ENCODE results near the gene STBD1.

The STBD1 gene

DNA sequence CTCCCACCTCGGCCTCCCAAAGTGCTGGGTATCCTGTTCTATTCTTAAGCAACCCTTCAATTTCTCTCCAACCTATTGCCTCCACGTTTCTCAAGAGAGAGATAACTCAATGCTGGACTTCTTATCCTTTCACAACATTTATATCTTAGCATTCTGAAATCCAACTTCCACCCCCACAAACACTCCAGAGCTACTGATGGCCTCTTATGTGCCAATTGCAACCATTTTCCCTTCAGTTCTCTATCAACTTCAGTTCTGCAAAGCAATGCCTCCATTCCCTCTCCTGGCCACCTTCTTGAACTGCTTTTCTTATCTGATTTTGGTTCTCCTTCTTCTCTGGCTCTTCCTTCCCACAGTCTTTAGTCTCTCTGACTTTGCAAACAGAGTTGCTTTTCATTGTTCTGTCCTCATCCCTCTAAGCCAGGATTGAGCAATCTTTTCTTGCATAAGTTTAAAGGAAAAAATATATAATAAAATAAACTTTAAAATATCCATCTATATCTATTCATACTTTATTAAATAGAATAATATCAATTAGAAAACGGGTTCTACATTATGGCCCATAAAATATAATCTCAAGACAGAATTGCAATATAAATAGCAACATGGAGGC, 3.6 kb upstream of the STBD1 start:
- peaks cover 20% of the 10 kb centered on the region for H3K4me1 Mint-ChIP-seq
- peaks cover 29% of the 10 kb centered on the region for H3K27me3 Mint-ChIP-seq (ENCODE audit: low read depth, poor library complexity)
- H3K27ac Mint-ChIP-seq, result no peak overlapping the region
- no peak for DNase-seq
- H3K9me3 Mint-ChIP-seq, result peaks cover 19% of the 10 kb centered on the region
- TF ChIP-seq, protein P1, sequence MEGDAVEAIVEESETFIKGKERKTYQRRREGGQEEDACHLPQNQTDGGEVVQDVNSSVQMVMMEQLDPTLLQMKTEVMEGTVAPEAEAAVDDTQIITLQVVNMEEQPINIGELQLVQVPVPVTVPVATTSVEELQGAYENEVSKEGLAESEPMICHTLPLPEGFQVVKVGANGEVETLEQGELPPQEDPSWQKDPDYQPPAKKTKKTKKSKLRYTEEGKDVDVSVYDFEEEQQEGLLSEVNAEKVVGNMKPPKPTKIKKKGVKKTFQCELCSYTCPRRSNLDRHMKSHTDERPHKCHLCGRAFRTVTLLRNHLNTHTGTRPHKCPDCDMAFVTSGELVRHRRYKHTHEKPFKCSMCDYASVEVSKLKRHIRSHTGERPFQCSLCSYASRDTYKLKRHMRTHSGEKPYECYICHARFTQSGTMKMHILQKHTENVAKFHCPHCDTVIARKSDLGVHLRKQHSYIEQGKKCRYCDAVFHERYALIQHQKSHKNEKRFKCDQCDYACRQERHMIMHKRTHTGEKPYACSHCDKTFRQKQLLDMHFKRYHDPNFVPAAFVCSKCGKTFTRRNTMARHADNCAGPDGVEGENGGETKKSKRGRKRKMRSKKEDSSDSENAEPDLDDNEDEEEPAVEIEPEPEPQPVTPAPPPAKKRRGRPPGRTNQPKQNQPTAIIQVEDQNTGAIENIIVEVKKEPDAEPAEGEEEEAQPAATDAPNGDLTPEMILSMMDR (IDR thresholded peaks at IDR 0.05), result no peak
- H3K4me3 Mint-ChIP-seq, result no peak overlapping the region
- H3K36me3 Mint-ChIP-seq (ENCODE audit: low read depth), result peaks cover 6% of the 10 kb centered on the region

DNA sequence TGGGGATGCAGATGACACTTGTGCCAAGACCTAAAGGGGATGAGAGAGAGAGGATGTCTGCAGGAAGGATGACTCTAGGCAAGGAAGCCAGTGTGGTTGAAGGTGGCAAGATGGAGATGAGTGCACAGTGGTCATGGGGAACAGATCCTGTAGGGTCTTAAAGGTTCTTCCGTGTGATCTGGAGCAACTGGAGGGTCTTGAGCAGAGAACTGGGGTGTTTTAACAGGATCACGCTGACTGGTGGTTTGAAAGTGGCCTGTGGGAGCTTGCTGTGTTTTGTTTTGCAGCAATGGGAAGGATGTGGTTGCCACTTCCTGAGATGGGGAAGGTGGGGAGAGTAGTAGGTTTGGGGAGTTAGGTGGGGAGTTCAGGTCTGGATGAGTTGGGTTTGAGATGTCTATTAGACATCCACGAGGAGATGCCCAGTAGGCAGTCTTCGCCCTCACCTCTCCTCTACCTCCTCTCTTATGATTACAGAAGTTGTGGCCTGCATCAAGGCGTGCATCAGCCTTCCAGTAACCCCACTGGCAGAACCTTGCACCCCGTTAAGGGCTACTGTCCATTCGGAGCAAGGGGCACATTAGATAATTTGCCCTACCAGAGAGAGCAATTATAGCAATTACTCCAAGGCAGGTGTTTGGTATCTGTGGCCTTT, 1.4 kb upstream of the STBD1 start:
- Mint-ChIP-seq H3K27ac (no peak overlapping the region), H3K4me3 (peak overlapping the region; percentile 91)

DNA sequence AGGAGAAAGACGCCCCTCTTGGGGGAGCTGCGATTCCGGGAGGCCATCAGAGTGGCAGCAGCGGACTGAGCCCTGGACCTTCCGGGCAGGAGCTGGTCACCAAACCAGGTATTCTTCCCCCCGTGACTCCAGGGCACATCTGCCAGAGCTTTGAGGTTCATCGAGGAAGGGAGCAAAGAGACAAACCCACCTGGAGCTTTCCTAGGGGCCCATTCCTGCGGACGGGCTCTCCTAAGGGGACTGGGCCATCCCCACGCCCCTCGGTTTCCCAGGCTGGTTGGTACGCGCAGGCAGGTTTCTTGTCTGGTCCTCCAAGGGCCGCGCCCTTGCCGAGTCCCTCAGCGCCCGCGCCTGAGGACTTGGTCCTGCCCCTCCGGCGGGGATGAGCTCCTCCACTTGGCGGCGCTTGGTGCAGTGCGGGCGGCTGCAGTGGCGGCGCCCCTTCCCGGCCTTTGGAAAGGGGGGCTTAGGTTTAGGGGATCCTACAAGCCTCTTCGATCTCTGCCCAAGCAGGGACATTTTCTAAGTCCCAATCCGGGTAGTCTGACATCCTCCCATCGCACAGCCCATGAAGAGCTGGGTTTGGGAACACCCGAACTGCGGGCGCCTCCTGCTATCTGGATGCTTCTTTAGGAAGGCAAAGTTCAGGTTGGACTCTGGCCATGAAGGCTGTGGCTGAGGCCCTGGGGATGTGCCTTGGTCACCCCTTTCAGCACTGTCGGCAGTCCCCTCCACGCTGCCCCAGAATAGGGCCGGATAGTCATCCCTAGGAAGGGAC, 538 bp downstream of the STBD1 start:
- Mint-ChIP-seq H3K27me3 (ENCODE audit: low read depth, poor library complexity) (peaks cover 26% of the 10 kb centered on the region), H3K4me1 (peaks cover 32% of the 10 kb centered on the region), H3K9me3 (no peaks in the 10 kb centered on the region), H3K36me3 (ENCODE audit: low read depth) (peaks cover 20% of the 10 kb centered on the region), H3K27ac (no peak overlapping the region), H3K4me3 (peak overlapping the region; percentile 91)
- TF ChIP-seq, protein P1 (IDR thresholded peaks at IDR 0.05), result peak; percentile 13
- DNase-seq, result peak; percentile 65

More for the DNA sequence above, 1.4 kb upstream of the STBD1 start:
- H3K27me3 Mint-ChIP-seq (ENCODE audit: low read depth, poor library complexity), result peaks cover 27% of the 10 kb centered on the region
- H3K4me1 Mint-ChIP-seq, result peaks cover 34% of the 10 kb centered on the region
- H3K36me3 Mint-ChIP-seq (ENCODE audit: low read depth), result peaks cover 15% of the 10 kb centered on the region
- peaks cover 2% of the 10 kb centered on the region for H3K9me3 Mint-ChIP-seq
- DNase-seq, result no peak
- TF ChIP-seq, protein P1 (IDR thresholded peaks at IDR 0.05), result no peak

DNA sequence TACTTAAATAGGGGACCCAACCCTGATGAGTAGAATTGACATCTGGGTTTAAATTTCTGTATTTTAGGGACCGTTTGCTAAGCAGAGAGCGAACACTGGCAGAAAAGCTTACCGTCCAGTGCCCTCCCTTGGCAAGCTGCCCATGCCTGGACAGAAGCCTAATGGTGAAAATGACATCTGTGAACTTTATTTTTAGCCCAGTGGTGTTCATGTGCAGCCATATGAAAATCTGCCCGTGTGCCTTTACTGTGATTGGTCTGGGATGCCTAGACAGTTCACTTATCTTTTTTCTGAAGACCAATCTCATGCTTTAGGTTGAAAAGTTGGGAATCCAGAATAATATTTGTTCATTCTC, 1.1 kb downstream of the STBD1 start:
- H3K27me3 Mint-ChIP-seq (ENCODE audit: low read depth, poor library complexity), result peaks cover 26% of the 10 kb centered on the region
- H3K9me3 Mint-ChIP-seq, result no peaks in the 10 kb centered on the region
- H3K4me1 Mint-ChIP-seq, result peaks cover 32% of the 10 kb centered on the region
- peaks cover 20% of the 10 kb centered on the region for H3K36me3 Mint-ChIP-seq (ENCODE audit: low read depth)
- H3K4me3 Mint-ChIP-seq, result peak overlapping the region; percentile 91
- DNase-seq, result no peak
- H3K27ac Mint-ChIP-seq, result no peak overlapping the region
- TF ChIP-seq, protein P1 (IDR thresholded peaks at IDR 0.05), result no peak

DNA sequence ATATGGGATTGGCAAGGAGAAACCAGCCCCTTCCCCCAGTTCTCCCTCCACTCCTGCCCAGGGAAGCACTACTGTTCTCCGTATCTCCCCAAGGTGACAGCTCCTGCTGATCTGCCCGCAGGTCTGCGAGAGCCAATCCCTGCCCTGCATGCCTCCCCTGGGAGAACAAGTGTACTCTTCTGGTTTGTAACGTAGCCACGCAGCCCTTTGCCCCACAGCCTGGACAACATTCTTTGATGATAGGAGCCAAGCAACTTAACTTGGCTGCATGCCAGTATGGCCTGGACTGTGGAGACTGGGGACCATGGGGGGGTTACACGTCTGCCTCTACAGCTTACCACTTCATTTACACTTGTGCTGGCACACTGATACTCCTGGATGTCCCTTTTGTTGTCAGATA, 2.0 kb downstream of the STBD1 start:
- TF ChIP-seq, protein P1 (IDR thresholded peaks at IDR 0.05), result no peak
- H3K27ac Mint-ChIP-seq, result no peak overlapping the region
- no peaks in the 10 kb centered on the region for H3K9me3 Mint-ChIP-seq
- peaks cover 20% of the 10 kb centered on the region for H3K36me3 Mint-ChIP-seq (ENCODE audit: low read depth)
- no peak for DNase-seq
- peaks cover 32% of the 10 kb centered on the region for H3K4me1 Mint-ChIP-seq
- H3K4me3 Mint-ChIP-seq, result peak overlapping the region; percentile 75
- peaks cover 26% of the 10 kb centered on the region for H3K27me3 Mint-ChIP-seq (ENCODE audit: low read depth, poor library complexity)
